PC-3 (cell line): ENCODE data around the gene RALA. TPM values are rescaled to one million over a fixed set of nuclear protein-coding genes. Genes with fewer than 3 reads are reported as not detected.

Experiments
- ATAC-seq: fragments of 200-7000 bp; cut with Tn5 transposase; 2 replicates; pipeline ENCODE4 v1.9.1; 2020; ENCODE audit warnings: mild to moderate bottlenecking, moderate library complexity
- BruUV-seq: library from RNA; stranded (reverse); fragments of 400-500 nt; replicated peaks from 2 replicates; lab custom pipeline; 2021; lab: Mats Ljungman, UMichigan
- CTCF ChIA-PET: fragments of 300-600 bp; sonication (Branson Sonifier 250); formaldehyde crosslinking; loops from one replicate; lab custom pipeline; 2022; ENCODE audit warnings: antibody characterized with exemption; lab: Charles Lee
- POLR2A ChIA-PET: fragments of 300-600 bp; sonication (Branson Sonifier 250); formaldehyde crosslinking; loops from one replicate; lab custom pipeline; 2022; ENCODE audit warnings: antibody characterized with exemption; ENCODE audit not compliant: unreplicated experiment; lab: Charles Lee
- DNase-seq: peaks from one replicate; pipeline ENCODE4 v3.0.0-alpha.2; 2015
- H2AFZ ChIP-seq: fragments of 300-600 bp; sonication (generic); 2 replicates; pipeline ENCODE4 v1.6.0; 2016; ENCODE audit warnings: antibody characterized with exemption, low read length
- H3F3A ChIP-seq: fragments of 300-600 bp; sonication (generic); one replicate; pipeline ENCODE4 v1.6.0; 2017; ENCODE audit warnings: antibody characterized with exemption, low read length, control low read depth, mild to moderate bottlenecking; ENCODE audit not compliant: unreplicated experiment
- H3K27ac ChIP-seq: fragments of 300-600 bp; sonication (generic); 2 replicates; pipeline ENCODE4 v1.5.1; 2016; ENCODE audit warnings: mild to moderate bottlenecking, low read length
- H3K27me3 ChIP-seq: fragments of 300-600 bp; sonication (generic); 2 replicates; pipeline ENCODE4 v1.6.1; 2016; ENCODE audit warnings: low read length, mixed read lengths
- H3K36me3 ChIP-seq: fragments of 300-600 bp; sonication (generic); 2 replicates; pipeline ENCODE4 v1.6.1; 2016; ENCODE audit warnings: low read depth, mixed run types, low read length, mixed read lengths
- H3K4me1 ChIP-seq: fragments of 300-600 bp; sonication (generic); 2 replicates; pipeline ENCODE4 v1.5.1; 2016; ENCODE audit warnings: low read length; ENCODE audit not compliant: insufficient read depth
- H3K4me2 ChIP-seq: fragments of 300-600 bp; sonication (generic); 2 replicates; pipeline ENCODE4 v1.6.0; 2016; ENCODE audit warnings: low read length
- H3K4me3 ChIP-seq: fragments of 300-600 bp; sonication (generic); 2 replicates; pipeline ENCODE4 v1.5.1; 2016; ENCODE audit warnings: mild to moderate bottlenecking, low read length, mixed read lengths
- H3K79me2 ChIP-seq: fragments of 300-600 bp; sonication (generic); 2 replicates; pipeline ENCODE4 v1.6.1; 2017; ENCODE audit warnings: low read length, mixed read lengths
- H3K9ac ChIP-seq: fragments of 300-600 bp; sonication (generic); 2 replicates; pipeline ENCODE4 v1.6.0; 2016; ENCODE audit warnings: mild to moderate bottlenecking, low read length
- H3K9me2 ChIP-seq: fragments of 300-600 bp; sonication (generic); replicated peaks from 2 replicates; pipeline ENCODE4 v1.6.1; 2016; ENCODE audit warnings: mixed run types, low read length, mixed read lengths
- H3K9me3 ChIP-seq: fragments of 300-600 bp; sonication (generic); 2 replicates; pipeline ENCODE4 v1.6.1; 2016; ENCODE audit warnings: low read length, mixed read lengths
- H4K20me1 ChIP-seq: fragments of 300-600 bp; sonication (generic); 2 replicates; pipeline ENCODE4 v1.6.1; 2016; ENCODE audit warnings: low read length, mixed read lengths
- EZH2 ChIP-seq: fragments of 300-600 bp; sonication (generic); IDR thresholded peaks from one replicate; pipeline ENCODE4 v1.6.1; 2017; ENCODE audit warnings: antibody characterized with exemption, mild to moderate bottlenecking, low read length; ENCODE audit not compliant: unreplicated experiment
- EZH2phosphoT487 ChIP-seq: fragments of 300-600 bp; sonication (generic); IDR thresholded peaks from 2 replicates; pipeline ENCODE4 v1.6.1; 2018; ENCODE audit warnings: mild to moderate bottlenecking, antibody characterized with exemption, low read length, borderline replicate concordance
- intact Hi-C: fragments of 100-400 bp; cut with micrococcal nuclease; formaldehyde crosslinking; loops from 2 replicates; pipeline ENCODE4 v1.9.0; 2023
- total RNA-seq: library from RNA; depleted of rRNA; stranded (reverse); fragments of >200 nt; gene quantifications from 2 replicates; pipeline ENCODE4 v1.2.3, GENCODE V29; 2014
- TF ChIP-seq, protein P1 (sequence below): fragments of 300-600 bp; sonication (generic); conservative IDR thresholded peaks from 2 replicates; pipeline ENCODE4 v1.5.1; 2017; ENCODE audit warnings: antibody characterized with exemption, low read depth, mild to moderate bottlenecking, low read length

The RALA gene
- total RNA-seq, 1 experiment from 2014 or later: 12.9 TPM

DNA sequence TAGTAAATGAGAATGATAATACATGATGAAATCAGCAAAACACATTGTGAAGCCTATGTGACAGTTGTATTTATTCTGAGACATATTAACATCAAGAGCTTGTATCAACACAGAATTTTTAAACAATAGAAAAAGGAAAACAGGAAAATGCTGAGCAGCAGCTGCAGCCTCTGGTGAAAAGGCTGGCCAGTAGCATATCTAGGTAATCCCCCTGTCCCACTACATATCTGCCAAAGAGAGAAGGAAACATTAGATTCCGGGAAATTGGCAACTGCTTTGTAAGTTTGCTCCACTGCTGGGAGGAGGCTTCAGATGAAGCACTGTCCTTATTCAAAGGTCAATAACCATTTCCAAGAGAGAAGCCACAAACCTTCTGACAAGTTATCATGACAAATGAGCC, 89.4 kb downstream of the RALA start:
- ChIA-PET CTCF (no interaction called here), POLR2A (no interaction called here)
- Histone ChIP-seq H3K4me1 (no peaks in the 10 kb centered on the region), H3K36me3 (no peaks in the 10 kb centered on the region), H3K9me2 (no peaks in the 10 kb centered on the region), H3K4me3 (no peak overlapping the region), H3K79me2 (no peaks in the 10 kb centered on the region), H4K20me1 (no peaks in the 10 kb centered on the region), H3K4me2 (no peak overlapping the region), H3F3A (no peaks in the 10 kb centered on the region), H3K27me3 (no peaks in the 10 kb centered on the region), H3K27ac (no peak overlapping the region), H2AFZ (no peak overlapping the region), H3K9ac (no peak overlapping the region), H3K9me3 (0 out of 2 replicates have a peak, but pooled peaks cover 10% of the 10 kb centered on the region)
- no peak for ATAC-seq
- intact Hi-C loops: no loop called here
- BruUV-seq: no TSS peak
- no peak for DNase-seq
- no peak for TF ChIP-seq EZH2
- TF ChIP-seq EZH2phosphoT487: no peak
- TF ChIP-seq, protein P1, sequence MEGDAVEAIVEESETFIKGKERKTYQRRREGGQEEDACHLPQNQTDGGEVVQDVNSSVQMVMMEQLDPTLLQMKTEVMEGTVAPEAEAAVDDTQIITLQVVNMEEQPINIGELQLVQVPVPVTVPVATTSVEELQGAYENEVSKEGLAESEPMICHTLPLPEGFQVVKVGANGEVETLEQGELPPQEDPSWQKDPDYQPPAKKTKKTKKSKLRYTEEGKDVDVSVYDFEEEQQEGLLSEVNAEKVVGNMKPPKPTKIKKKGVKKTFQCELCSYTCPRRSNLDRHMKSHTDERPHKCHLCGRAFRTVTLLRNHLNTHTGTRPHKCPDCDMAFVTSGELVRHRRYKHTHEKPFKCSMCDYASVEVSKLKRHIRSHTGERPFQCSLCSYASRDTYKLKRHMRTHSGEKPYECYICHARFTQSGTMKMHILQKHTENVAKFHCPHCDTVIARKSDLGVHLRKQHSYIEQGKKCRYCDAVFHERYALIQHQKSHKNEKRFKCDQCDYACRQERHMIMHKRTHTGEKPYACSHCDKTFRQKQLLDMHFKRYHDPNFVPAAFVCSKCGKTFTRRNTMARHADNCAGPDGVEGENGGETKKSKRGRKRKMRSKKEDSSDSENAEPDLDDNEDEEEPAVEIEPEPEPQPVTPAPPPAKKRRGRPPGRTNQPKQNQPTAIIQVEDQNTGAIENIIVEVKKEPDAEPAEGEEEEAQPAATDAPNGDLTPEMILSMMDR: no peak

DNA sequence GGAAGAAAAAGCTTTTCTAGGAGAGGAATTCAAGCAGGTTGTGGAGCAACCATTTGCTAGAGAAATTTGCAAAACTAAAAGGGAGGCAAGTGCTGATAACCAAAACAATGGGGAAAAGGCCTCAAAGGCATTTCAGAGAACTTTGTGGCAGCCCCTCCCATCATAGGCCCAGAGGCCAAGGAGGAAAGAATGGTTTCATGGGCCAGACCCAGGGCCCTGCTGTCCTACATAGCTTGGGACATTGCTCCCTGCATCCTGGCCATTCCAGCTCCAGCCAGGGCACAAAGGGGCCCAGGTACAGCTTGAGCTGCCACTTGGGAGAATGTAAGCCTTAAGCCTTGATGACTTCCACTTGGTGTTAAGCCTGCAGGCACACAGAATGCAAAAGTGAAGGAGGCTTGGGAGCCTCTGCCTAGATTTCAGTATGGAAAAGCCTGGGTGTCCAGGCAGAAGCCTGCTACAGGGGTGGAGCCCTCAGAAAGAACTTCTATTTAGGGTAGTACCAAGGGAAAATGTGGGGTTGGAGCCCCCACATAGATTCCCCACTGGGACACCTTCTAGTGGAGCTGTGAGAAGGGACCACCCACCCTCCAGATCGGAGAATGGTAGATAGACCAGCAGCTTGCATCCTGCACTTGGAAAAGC, 91.2 kb downstream of the RALA start:
- intact Hi-C loops: no loop called here
- Histone ChIP-seq H3K4me2 (no peak overlapping the region), H3K4me1 (no peaks in the 10 kb centered on the region), H3K9ac (no peak overlapping the region), H3K9me2 (no peaks in the 10 kb centered on the region), H3K9me3 (0 out of 2 replicates have a peak, but pooled peaks cover 10% of the 10 kb centered on the region), H2AFZ (no peak overlapping the region), H3F3A (no peaks in the 10 kb centered on the region), H3K27me3 (no peaks in the 10 kb centered on the region), H3K36me3 (no peaks in the 10 kb centered on the region), H3K4me3 (no peak overlapping the region), H4K20me1 (no peaks in the 10 kb centered on the region), H3K27ac (no peak overlapping the region), H3K79me2 (no peaks in the 10 kb centered on the region)
- POLR2A ChIA-PET: no interaction called here
- CTCF ChIA-PET: no interaction called here
- no peak for TF ChIP-seq EZH2phosphoT487
- TF ChIP-seq, protein P1: no peak
- TF ChIP-seq EZH2: no peak
- BruUV-seq: no TSS peak
- ATAC-seq (no peak), DNase-seq (no peak)

DNA sequence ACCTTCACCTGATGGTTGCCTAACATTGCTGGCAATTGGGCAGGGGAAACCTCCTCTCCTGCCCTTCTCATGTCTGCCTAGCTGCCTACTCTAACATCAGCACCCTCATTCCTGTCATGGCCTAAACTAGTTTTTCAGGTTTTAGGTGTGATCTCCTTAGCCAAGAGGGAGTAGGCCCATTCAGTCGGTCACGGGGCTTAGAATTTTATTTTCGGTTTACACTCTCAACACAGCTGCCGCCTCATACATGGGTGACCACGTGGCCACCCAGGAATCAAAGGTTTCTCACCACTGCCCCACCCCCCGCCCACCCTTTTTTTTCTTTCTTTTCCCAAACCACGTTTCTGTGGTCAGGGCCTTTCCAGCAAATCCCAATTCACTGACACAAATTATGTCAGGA, 97.2 kb downstream of the RALA start:
- H3F3A ChIP-seq: no peaks in the 10 kb centered on the region
- no peaks in the 10 kb centered on the region for H3K9me2 ChIP-seq
- peak overlapping the region; percentile 71 for H2AFZ ChIP-seq
- no peaks in the 10 kb centered on the region for H4K20me1 ChIP-seq
- H3K79me2 ChIP-seq: no peaks in the 10 kb centered on the region
- no peak overlapping the region for H3K4me3 ChIP-seq
- DNase-seq (peak; percentile 82), ATAC-seq (peak; percentile 68)
- no peak overlapping the region; the same call in 1 of the 2 replicates for H3K27ac ChIP-seq
- H3K9ac ChIP-seq: no peak overlapping the region
- H3K4me1 ChIP-seq: peaks cover 11% of the 10 kb centered on the region
- TF ChIP-seq EZH2phosphoT487 (no peak), EZH2 (no peak)
- TF ChIP-seq, protein P1: no peak
- H3K9me3 ChIP-seq: no peaks in the 10 kb centered on the region
- H3K36me3 ChIP-seq: no peaks in the 10 kb centered on the region
- ChIA-PET CTCF (no interaction called here), POLR2A (no interaction called here)
- no peaks in the 10 kb centered on the region for H3K27me3 ChIP-seq
- intact Hi-C loops: no loop called here
- BruUV-seq: no TSS peak
- H3K4me2 ChIP-seq: 0 out of 2 replicates have a peak overlapping the region, but pooled peaks have one; percentile 13
